BJ (cell line): ENCODE data around the gene DSCAML1. TPM values are rescaled to one million over a fixed set of nuclear protein-coding genes. Genes with fewer than 3 reads are reported as not detected.

Source experiments
- CTCF ChIA-PET: fragments of 350-600 bp; formaldehyde crosslinking; extraction: SDS; loops from one replicate; lab custom pipeline; 2021; ENCODE audit warnings: antibody characterized with exemption, inconsistent platforms; lab: Yijun Ruan, JAX
- POLR2A ChIA-PET: fragments of 300-600 bp; sonication (Branson Sonifier 250); formaldehyde crosslinking; extraction: SDS; loops from one replicate; lab custom pipeline; 2021; ENCODE audit warnings: antibody characterized with exemption; lab: Charles Lee
- DNase-seq: peaks from one replicate; pipeline ENCODE4 v3.0.0-alpha.2; 2011; ENCODE audit warnings: low read depth
- H3K27me3 ChIP-seq: 2 replicates; pipeline ENCODE4 v1.6.0; 2011; ENCODE audit warnings: low read length; ENCODE audit not compliant: control insufficient read depth, insufficient read depth
- H3K36me3 ChIP-seq: 2 replicates; pipeline ENCODE4 v1.5.1; 2011; ENCODE audit warnings: low read length; ENCODE audit not compliant: control insufficient read depth, insufficient read depth
- H3K4me3 ChIP-seq: 2 replicates; pipeline ENCODE4 v1.5.1; 2011; ENCODE audit warnings: low read depth, mild to moderate bottlenecking, control low read depth, low read length
- polyA plus RNA-seq: library from polyadenylated mRNA; depleted of rRNA; stranded (reverse); fragments of >200 nt; gene quantifications from 2 replicates; pipeline ENCODE4 v1.2.3, GENCODE V29; 2011
- TF ChIP-seq, protein P1 (sequence below): IDR thresholded peaks from 2 replicates; pipeline ENCODE4 v1.5.1; 2011; ENCODE audit warnings: low read depth, mild to moderate bottlenecking, control low read depth, inconsistent platforms, low read length, moderate library complexity; ENCODE audit not compliant: insufficient read depth

DSCAML1 gene
- polyA plus RNA-seq, 1 experiment, result not detected

DNA sequence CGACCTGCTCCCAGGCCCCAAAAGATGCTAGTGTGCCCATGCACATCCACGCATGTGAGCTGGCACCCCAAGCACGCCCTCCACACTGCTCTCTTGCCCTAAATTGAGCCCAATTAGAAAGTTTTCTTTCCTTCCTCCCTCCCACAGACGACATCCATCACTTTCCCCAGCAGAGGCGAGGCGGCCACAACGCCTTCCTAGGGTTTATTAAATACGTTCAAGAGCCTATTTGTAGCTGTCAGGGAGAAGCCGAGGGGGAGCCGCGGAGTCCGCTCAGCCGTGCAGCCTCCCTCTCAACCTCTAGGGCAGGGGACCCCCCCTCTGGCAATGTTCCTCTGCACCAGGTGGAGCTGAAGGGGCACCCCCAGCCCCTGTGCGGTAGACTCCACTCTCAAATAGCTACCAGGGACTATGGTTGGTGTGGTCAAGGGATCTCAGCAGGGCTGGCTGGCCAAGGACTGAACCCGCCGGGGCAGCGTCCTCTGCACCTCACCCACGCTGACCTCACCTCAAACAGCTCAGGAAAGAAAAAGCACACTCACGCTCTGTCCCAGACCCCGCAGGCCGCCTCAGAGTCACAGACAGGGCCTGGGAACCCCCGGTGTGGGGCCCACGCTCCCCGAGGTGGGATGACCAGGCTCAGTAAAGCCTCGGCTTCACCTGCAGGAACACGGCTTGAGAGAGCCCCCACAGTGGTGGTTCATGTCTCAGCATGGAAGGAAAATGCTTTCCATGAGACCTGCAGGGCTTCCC is 152.4 kb downstream of the DSCAML1 start:
- H3K36me3 ChIP-seq, result no peaks in the 10 kb centered on the region
- POLR2A ChIA-PET, result no interaction called here
- no peak overlapping the region for H3K4me3 ChIP-seq
- H3K27me3 ChIP-seq, result no peaks in the 10 kb centered on the region; the same call in 1 of the 2 replicates
- TF ChIP-seq, protein P1, sequence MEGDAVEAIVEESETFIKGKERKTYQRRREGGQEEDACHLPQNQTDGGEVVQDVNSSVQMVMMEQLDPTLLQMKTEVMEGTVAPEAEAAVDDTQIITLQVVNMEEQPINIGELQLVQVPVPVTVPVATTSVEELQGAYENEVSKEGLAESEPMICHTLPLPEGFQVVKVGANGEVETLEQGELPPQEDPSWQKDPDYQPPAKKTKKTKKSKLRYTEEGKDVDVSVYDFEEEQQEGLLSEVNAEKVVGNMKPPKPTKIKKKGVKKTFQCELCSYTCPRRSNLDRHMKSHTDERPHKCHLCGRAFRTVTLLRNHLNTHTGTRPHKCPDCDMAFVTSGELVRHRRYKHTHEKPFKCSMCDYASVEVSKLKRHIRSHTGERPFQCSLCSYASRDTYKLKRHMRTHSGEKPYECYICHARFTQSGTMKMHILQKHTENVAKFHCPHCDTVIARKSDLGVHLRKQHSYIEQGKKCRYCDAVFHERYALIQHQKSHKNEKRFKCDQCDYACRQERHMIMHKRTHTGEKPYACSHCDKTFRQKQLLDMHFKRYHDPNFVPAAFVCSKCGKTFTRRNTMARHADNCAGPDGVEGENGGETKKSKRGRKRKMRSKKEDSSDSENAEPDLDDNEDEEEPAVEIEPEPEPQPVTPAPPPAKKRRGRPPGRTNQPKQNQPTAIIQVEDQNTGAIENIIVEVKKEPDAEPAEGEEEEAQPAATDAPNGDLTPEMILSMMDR, result no peak
- CTCF ChIA-PET, result no interaction called here
- DNase-seq, result no peak

DNA sequence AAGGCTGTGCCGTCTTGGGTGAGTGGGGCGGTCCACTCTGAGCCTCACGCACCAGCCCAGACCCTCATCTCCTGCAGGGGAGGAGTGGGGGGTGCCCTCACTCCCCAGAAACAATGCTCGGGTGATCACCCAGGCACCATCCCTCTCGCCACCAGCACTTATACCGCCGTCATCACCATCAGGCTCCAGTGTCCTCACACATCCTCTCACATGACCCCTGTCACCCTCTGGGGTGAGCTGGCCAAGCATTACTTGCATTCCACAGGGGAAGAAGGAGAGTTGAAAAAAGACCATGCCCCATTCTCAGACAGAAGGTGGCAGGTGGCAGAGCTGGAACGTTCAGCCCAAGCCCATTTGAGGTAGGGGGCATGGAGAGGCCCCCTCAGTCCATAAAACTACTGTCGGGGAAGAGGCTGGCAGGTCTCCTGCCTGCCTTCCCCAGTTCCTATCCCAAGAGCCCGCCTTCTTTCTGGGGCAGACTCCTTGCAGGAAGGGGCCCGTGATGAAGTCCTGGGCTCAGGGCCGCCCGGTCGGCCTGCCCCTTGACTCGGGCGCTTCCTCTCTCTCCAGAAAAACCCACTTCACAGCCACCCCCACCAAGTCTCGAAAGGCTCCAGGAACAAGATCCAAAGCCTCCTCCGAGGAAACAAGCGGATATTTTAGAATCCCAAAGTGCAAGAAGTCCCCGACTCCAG is 153.3 kb downstream of the DSCAML1 start:
- POLR2A ChIA-PET, result no interaction called here
- DNase-seq, result no peak
- Histone ChIP-seq H3K36me3 (no peaks in the 10 kb centered on the region), H3K4me3 (no peak overlapping the region), H3K27me3 (no peaks in the 10 kb centered on the region; the same call in 1 of the 2 replicates)
- CTCF ChIA-PET, result no interaction called here
- TF ChIP-seq, protein P1, result no peak

DNA sequence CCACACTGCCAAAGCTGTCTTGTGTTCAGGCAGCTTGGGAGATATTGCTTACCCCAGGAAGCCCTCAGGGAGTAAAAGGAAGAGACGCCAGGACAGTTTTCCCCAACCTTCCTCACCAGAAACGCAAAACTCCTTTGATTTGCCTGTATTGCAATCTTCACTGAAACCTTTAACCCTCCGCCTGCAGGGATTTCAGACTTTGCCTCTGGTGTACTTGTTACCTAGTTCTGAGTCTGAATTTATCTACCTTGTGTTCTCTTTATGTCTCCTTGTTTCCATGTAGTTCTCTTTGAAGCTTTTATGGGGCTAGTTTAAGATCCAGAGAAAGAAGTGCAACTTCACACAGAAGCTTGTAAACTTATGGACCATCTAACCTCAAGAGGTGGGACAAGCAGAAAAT is 154.2 kb downstream of the DSCAML1 start:
- no peak for DNase-seq
- ChIA-PET CTCF (no interaction called here), POLR2A (no interaction called here)
- no peak overlapping the region for H3K4me3 ChIP-seq
- no peaks in the 10 kb centered on the region for H3K36me3 ChIP-seq
- no peaks in the 10 kb centered on the region; the same call in 1 of the 2 replicates for H3K27me3 ChIP-seq
- TF ChIP-seq, protein P1, result no peak

DNA sequence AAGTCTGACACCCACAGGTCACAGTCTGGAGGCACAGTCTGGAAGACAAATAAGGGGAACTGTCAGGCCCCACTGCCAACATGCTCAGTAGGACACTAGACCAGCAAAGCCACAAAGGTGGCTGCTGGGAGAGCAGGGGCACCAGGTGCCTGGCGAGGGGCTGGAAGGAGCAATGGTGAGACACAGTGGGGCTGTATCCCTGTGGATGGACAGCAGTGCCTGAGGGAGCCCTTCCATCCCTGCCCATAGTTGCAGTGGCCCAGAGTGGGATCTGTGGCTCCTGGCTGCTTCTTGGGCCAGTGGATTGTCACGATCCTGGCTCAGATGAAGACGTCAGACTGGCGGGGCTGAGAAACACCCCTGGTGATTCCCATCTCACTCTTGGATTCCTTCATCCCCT is 154.6 kb downstream of the DSCAML1 start:
- no peak for DNase-seq
- Histone ChIP-seq H3K36me3 (no peaks in the 10 kb centered on the region), H3K4me3 (no peak overlapping the region), H3K27me3 (no peaks in the 10 kb centered on the region)
- CTCF ChIA-PET, result no interaction called here
- TF ChIP-seq, protein P1, result no peak
- POLR2A ChIA-PET, result no interaction called here
